Neural progenitor cell (in vitro differentiated cells): ENCODE measurements around the gene MBNL2. TPM values are rescaled to one million over a fixed set of nuclear protein-coding genes. Genes with fewer than 3 reads are reported as not detected.

Source experiments
- DNase-seq: peaks from one replicate; pipeline ENCODE4 v3.0.0-alpha.2; 2016; ENCODE audit warnings: low spot score
- H2AFZ ChIP-seq: fragments of 200-600 bp; sonication (generic); replicated peaks from 2 replicates; pipeline ENCODE4 v1.6.1; 2016; ENCODE audit warnings: antibody characterized with exemption
- H3F3A ChIP-seq: fragments of 200-600 bp; sonication (generic); 2 replicates; pipeline ENCODE4 v1.6.1; 2016; ENCODE audit warnings: antibody characterized with exemption, low read depth
- H3K27ac ChIP-seq: fragments of 200-600 bp; sonication (generic); 2 replicates; pipeline ENCODE4 v1.5.1; 2016; ENCODE audit warnings: mild to moderate bottlenecking
- H3K27me3 ChIP-seq: fragments of 200-600 bp; sonication (generic); 2 replicates; pipeline ENCODE4 v1.6.1; 2016; ENCODE audit warnings: mild to moderate bottlenecking, moderate library complexity
- H3K36me3 ChIP-seq: fragments of 200-600 bp; sonication (generic); 2 replicates; pipeline ENCODE4 v1.5.1; 2016
- H3K4me1 ChIP-seq: fragments of 200-600 bp; sonication (generic); 2 replicates; pipeline ENCODE4 v1.6.1; 2016; ENCODE audit warnings: mixed run types
- H3K4me2 ChIP-seq: fragments of 200-600 bp; sonication (generic); 2 replicates; pipeline ENCODE4 v1.6.1; 2016
- H3K4me3 ChIP-seq: fragments of 200-600 bp; sonication (generic); 2 replicates; pipeline ENCODE4 v1.5.1; 2016
- H3K79me2 ChIP-seq: fragments of 200-600 bp; sonication (generic); 2 replicates; pipeline ENCODE4 v1.6.1; 2016; ENCODE audit warnings: low read depth
- H3K9ac ChIP-seq: fragments of 200-600 bp; sonication (generic); 2 replicates; pipeline ENCODE4 v1.6.1; 2016
- H3K9me3 ChIP-seq: fragments of 200-600 bp; sonication (generic); 2 replicates; pipeline ENCODE4 v1.5.1; 2016; ENCODE audit warnings: low read depth
- H4K20me1 ChIP-seq: fragments of 200-600 bp; sonication (generic); 2 replicates; pipeline ENCODE4 v1.6.1; 2016; ENCODE audit warnings: low read depth
- H3K27ac Mint-ChIP-seq: 3 replicates; pipeline ENCODE4 v1.8.0; 2021; ENCODE audit warnings: mixed read lengths
- H3K27me3 Mint-ChIP-seq: 2 replicates; pipeline ENCODE4 v1.8.0; 2022; ENCODE audit warnings: low read depth, mild to moderate bottlenecking, inconsistent platforms, moderate library complexity, mixed read lengths; ENCODE audit not compliant: insufficient read depth
- H3K36me3 Mint-ChIP-seq: 3 replicates; pipeline ENCODE4 v1.8.0; 2021; ENCODE audit warnings: mixed read lengths
- H3K4me1 Mint-ChIP-seq: 3 replicates; pipeline ENCODE4 v1.8.0; 2021; ENCODE audit warnings: mixed read lengths
- H3K4me3 Mint-ChIP-seq: 3 replicates; pipeline ENCODE4 v1.8.0; 2021; ENCODE audit warnings: mild to moderate bottlenecking, moderate library complexity, mixed read lengths
- H3K9me3 Mint-ChIP-seq: 3 replicates; pipeline ENCODE4 v1.8.0; 2020; ENCODE audit warnings: mixed read lengths
- CTCF ChIP-seq: fragments of 200-600 bp; sonication (generic); IDR thresholded peaks from 2 replicates; pipeline ENCODE4 v1.5.1; 2017; ENCODE audit warnings: antibody characterized with exemption, mild to moderate bottlenecking
- EZH2 ChIP-seq: fragments of 200-600 bp; sonication (generic); IDR thresholded peaks from 2 replicates; pipeline ENCODE4 v1.6.1; 2017; ENCODE audit warnings: antibody characterized with exemption, mild to moderate bottlenecking, moderate library complexity
- EZH2phosphoT487 ChIP-seq: fragments of 200-600 bp; sonication (generic); IDR thresholded peaks from 2 replicates; pipeline ENCODE4 v1.6.1; 2017; ENCODE audit warnings: antibody characterized with exemption
- total RNA-seq: library from RNA; depleted of rRNA; stranded (reverse); fragments of >200 nt; gene quantifications from 2 replicates; pipeline ENCODE4 v1.2.3, GENCODE V29; 2015; ENCODE audit warnings: low replicate concordance

MBNL2 gene
- total RNA-seq, 1 donor from 2014 or later, result 19.6 TPM

- no peaks in the 10 kb centered on the region for H3K27me3 ChIP-seq
- H3K36me3 ChIP-seq, result no peaks in the 10 kb centered on the region
- Mint-ChIP-seq H3K4me1 (no peaks in the 10 kb centered on the region), H3K36me3 (peaks cover 3% of the 10 kb centered on the region), H3K27ac (no peak overlapping the region), H3K9me3 (no peaks in the 10 kb centered on the region), H3K27me3 (no peaks in the 10 kb centered on the region), H3K4me3 (no peak overlapping the region)
- H3K27ac ChIP-seq, result no peak overlapping the region
- H4K20me1 ChIP-seq, result no peaks in the 10 kb centered on the region
- H3K9me3 ChIP-seq, result no peaks in the 10 kb centered on the region
- no peak for DNase-seq
- no peak overlapping the region for H3K9ac ChIP-seq
- no peaks in the 10 kb centered on the region for H3K79me2 ChIP-seq
- no peak for TF ChIP-seq CTCF
- no peak for TF ChIP-seq EZH2
- TF ChIP-seq EZH2phosphoT487, result no peak
- H3K4me2 ChIP-seq, result no peak overlapping the region
- no peak overlapping the region for H2AFZ ChIP-seq
- H3F3A ChIP-seq, result no peaks in the 10 kb centered on the region
- no peaks in the 10 kb centered on the region for H3K4me1 ChIP-seq
- no peak overlapping the region for H3K4me3 ChIP-seq
These were observed 119.0 kb downstream of the MBNL2 start for GRCh38 chr13:97341135-97341534.

GRCh38 chr13:97342136-97342535 lies 120.0 kb downstream of the MBNL2 start:
- H3K27me3 Mint-ChIP-seq, result no peaks in the 10 kb centered on the region
- H3K79me2 ChIP-seq, result no peaks in the 10 kb centered on the region

GRCh38 chr13:97342936-97343335 lies 120.8 kb downstream of the MBNL2 start:
- Histone ChIP-seq H3K9ac (no peak overlapping the region), H3K4me2 (no peak overlapping the region), H3K9me3 (no peaks in the 10 kb centered on the region), H3F3A (no peaks in the 10 kb centered on the region), H3K27ac (no peak overlapping the region), H3K4me1 (no peaks in the 10 kb centered on the region), H2AFZ (no peak overlapping the region), H3K79me2 (no peaks in the 10 kb centered on the region), H3K36me3 (no peaks in the 10 kb centered on the region), H3K4me3 (no peak overlapping the region), H4K20me1 (no peaks in the 10 kb centered on the region), H3K27me3 (no peaks in the 10 kb centered on the region)
- DNase-seq, result no peak
- no peak overlapping the region for H3K4me3 Mint-ChIP-seq
- H3K27ac Mint-ChIP-seq, result no peak overlapping the region
- no peaks in the 10 kb centered on the region for H3K4me1 Mint-ChIP-seq
- no peaks in the 10 kb centered on the region for H3K27me3 Mint-ChIP-seq
- TF ChIP-seq CTCF, result no peak
- TF ChIP-seq EZH2, result no peak
- TF ChIP-seq EZH2phosphoT487, result no peak
- H3K36me3 Mint-ChIP-seq, result peaks cover 6% of the 10 kb centered on the region
- no peaks in the 10 kb centered on the region for H3K9me3 Mint-ChIP-seq

More at GRCh38 chr13:97342136-97342535, 120.0 kb downstream of the MBNL2 start:
- H3K4me3 Mint-ChIP-seq, result no peak overlapping the region
- no peak for DNase-seq
- H2AFZ ChIP-seq, result no peak overlapping the region
- H3K9ac ChIP-seq, result no peak overlapping the region
- H3K27ac Mint-ChIP-seq, result no peak overlapping the region
- no peaks in the 10 kb centered on the region for H3K27me3 ChIP-seq
- H3K9me3 ChIP-seq, result no peaks in the 10 kb centered on the region
- H3K36me3 Mint-ChIP-seq, result peaks cover 6% of the 10 kb centered on the region
- no peak overlapping the region for H3K27ac ChIP-seq
- TF ChIP-seq EZH2 (no peak), EZH2phosphoT487 (no peak), CTCF (no peak)
- no peak overlapping the region for H3K4me3 ChIP-seq
- no peaks in the 10 kb centered on the region for H3K36me3 ChIP-seq
- H3K9me3 Mint-ChIP-seq, result no peaks in the 10 kb centered on the region
- H3K4me1 Mint-ChIP-seq, result no peaks in the 10 kb centered on the region
- no peaks in the 10 kb centered on the region for H4K20me1 ChIP-seq
- no peaks in the 10 kb centered on the region for H3K4me1 ChIP-seq
- H3K4me2 ChIP-seq, result no peak overlapping the region
- H3F3A ChIP-seq, result no peaks in the 10 kb centered on the region
